GM12878 (cell line): Measurements from ENCODE around the gene VSIG10L. TPM values are rescaled to one million over a fixed set of nuclear protein-coding genes. Genes with fewer than 3 reads are reported as not detected.
A peak's percentile ranks its signal among the peaks of the same experiment; 100 is the strongest.

ENCODE experiments used
- ATAC-seq: fragments of 200-7000 bp; cut with Tn5 transposase; 3 replicates; pipeline ENCODE4 v1.9.1; 2020; ENCODE audit warnings: mild to moderate bottlenecking, moderate library complexity
- BruUV-seq: library from RNA; stranded (reverse); fragments of 400-500 nt; replicated peaks from 2 replicates; lab custom pipeline; 2021; lab: Mats Ljungman, UMichigan
- CTCF ChIA-PET: fragments of 300-600 bp; sonication (Branson Sonifier 250); formaldehyde crosslinking; extraction: SDS; loops from one replicate; lab custom pipeline; 2021; ENCODE audit warnings: inconsistent platforms; lab: Yijun Ruan, JAX
- POLR2A ChIA-PET: fragments of 350-600 bp; formaldehyde crosslinking; extraction: SDS; loops from one replicate; lab custom pipeline; 2021; ENCODE audit warnings: inconsistent platforms; lab: Charles Lee
- RAD21 ChIA-PET: fragments of 300-600 bp; sonication (Branson Sonifier 250); formaldehyde crosslinking; loops from one replicate; lab custom pipeline; 2023; ENCODE audit warnings: antibody characterized with exemption; ENCODE audit not compliant: unreplicated experiment; lab: Charles Lee
- SMC1A ChIA-PET: fragments of 300-600 bp; sonication (Branson Sonifier 250); formaldehyde crosslinking; loops from one replicate; lab custom pipeline; 2023; ENCODE audit not compliant: unreplicated experiment, uncharacterized antibody; lab: Charles Lee
- DNase-seq: peaks from one replicate; pipeline ENCODE4 v3.0.0-alpha.2; 2011; ENCODE audit warnings: low read depth, low spot score
- FAIRE-seq: peaks from 3 replicates; lab custom pipeline; 2011; peaks lifted over from hg19 to GRCh38; lab: Jason Lieb, UNC
- H2AFZ ChIP-seq: 2 replicates; pipeline ENCODE4 v1.6.0; 2011; ENCODE audit warnings: low read depth, low read length, control low read depth; ENCODE audit not compliant: control insufficient read depth
- H3K27ac ChIP-seq: 2 replicates; pipeline ENCODE4 v1.5.1; 2011; ENCODE audit warnings: control low read depth; ENCODE audit not compliant: control insufficient read depth, insufficient read depth
- H3K27me3 ChIP-seq, 2 experiments: replicated peaks in 1 of 2; 2 replicates each; pipeline versions ENCODE4 v1.6.0 to v1.6.1; 2011; ENCODE audit warnings: low read length in 1 of 2; ENCODE audit not compliant: control insufficient read depth in 2 of 2, insufficient read depth in 2 of 2
- H3K36me3 ChIP-seq, 2 experiments: 2 replicates each; pipeline ENCODE4 v1.5.1; 2011; ENCODE audit warnings: low read length in 1 of 2; ENCODE audit not compliant: control insufficient read depth in 2 of 2, insufficient read depth in 2 of 2
- H3K4me1 ChIP-seq: 2 replicates; pipeline ENCODE4 v1.6.1; 2011; ENCODE audit warnings: mild to moderate bottlenecking, low read length, moderate library complexity, mixed read lengths; ENCODE audit not compliant: control insufficient read depth, insufficient read depth
- H3K4me2 ChIP-seq: 2 replicates; pipeline ENCODE4 v1.6.0; 2011; ENCODE audit warnings: control low read depth; ENCODE audit not compliant: control insufficient read depth, insufficient read depth
- H3K4me3 ChIP-seq: fragments of 200-600 bp; sonication (generic); 2 replicates; pipeline ENCODE4 v1.5.1; 2016
- H3K79me2 ChIP-seq: 2 replicates; pipeline ENCODE4 v1.6.0; 2011; ENCODE audit warnings: low read length; ENCODE audit not compliant: control insufficient read depth, insufficient read depth
- H3K9ac ChIP-seq: 2 replicates; pipeline ENCODE4 v1.8.0; 2011; ENCODE audit warnings: low read length, control low read depth, mixed read lengths; ENCODE audit not compliant: control insufficient read depth, insufficient read depth
- H3K9me3 ChIP-seq: replicated peaks from 3 replicates; pipeline ENCODE4 v1.5.1; 2011; ENCODE audit warnings: mild to moderate bottlenecking, low read length; ENCODE audit not compliant: control insufficient read depth, insufficient read depth
- H4K20me1 ChIP-seq: 2 replicates; pipeline ENCODE4 v1.6.0; 2011; ENCODE audit not compliant: control insufficient read depth, insufficient read depth
- DPF2 ChIP-seq: fragments of 450-650 bp; IDR thresholded peaks from 2 replicates; pipeline ENCODE4 v1.6.1; 2017; ENCODE audit warnings: mild to moderate bottlenecking
- GATAD2B ChIP-seq: fragments of 450-650 bp; conservative IDR thresholded peaks from 2 replicates; pipeline ENCODE4 v1.6.1; 2017; ENCODE audit warnings: low read depth, mild to moderate bottlenecking, moderate library complexity
- REST ChIP-seq: IDR thresholded peaks from 2 replicates; pipeline ENCODE4 v1.6.1; 2012; ENCODE audit warnings: mild to moderate bottlenecking, low read depth, low read length
- WRNIP1 ChIP-seq: IDR thresholded peaks from 2 replicates; pipeline ENCODE4 v1.6.1; 2011; ENCODE audit warnings: low read depth, low read length, improper control_type of control experiment, borderline replicate concordance
- WGBS: methylation state at CpG from one replicate; pipeline ENCODE4 v1.1.6; 2016; ENCODE audit warnings: low lambda C conversion rate; ENCODE audit not compliant: insufficient replicate concordance, insufficient coverage; ENCODE audit errors: missing lambda C conversion rate; 5-methylcytosine and 5-hydroxymethylcytosine counted together
- in situ Hi-C: fragments of 300-500 bp; cut with MboI; formaldehyde crosslinking; loops from 9 replicates; pipeline ENCODE4 v1.14.3; 2018; ENCODE audit warnings: mixed read lengths
- intact Hi-C: fragments of 100-400 bp; cut with micrococcal nuclease; formaldehyde crosslinking; loops from one replicate; pipeline ENCODE4 v1.14.2; 2022; ENCODE audit not compliant: unreplicated experiment
- polyA plus RNA-seq, 11 experiments: library from polyadenylated mRNA; depleted of rRNA in 4 of 11; unstranded in 6 of 11; stranded (reverse) in 5 of 11; fragments of >200 nt; fragmentation: Nextera tagmentation in 4 of 11; fragmentation: Illumina TruSeq in 1 of 11; extraction: Ambion mirVana in 4 of 11; extraction: Trizol in 1 of 11; gene quantifications; 1 replicate in 1 of 11; 2 replicates in 10 of 11; pipeline versions ENCODE4 v1.2.1 to v1.2.3, GENCODE V29; 2011 to 2016; ENCODE audit warnings: inconsistent platforms in 2 of 11, missing spikeins in 2 of 11, low read depth in 1 of 11
- total RNA-seq, 4 experiments: library from RNA; depleted of rRNA in 3 of 4; stranded (reverse); fragments of >200 nt in 3 of 4; fragmentation: Illumina TruSeq in 1 of 4; extraction: Trizol in 1 of 4; gene quantifications; 2 replicates each; pipeline versions ENCODE4 v1.2.1 to v1.2.3, GENCODE V29; 2013 to 2021

Gene VSIG10L
- total and polyA plus RNA-seq, 10 of the 15 experiments (the other 5 are each of a cell fraction or from before 2014, with no cell fraction given): 0.09 to 0.93 (median 0.49) TPM

- H3K4me3 ChIP-seq: no peak overlapping the region
- no peaks in the 10 kb centered on the region for H3K4me1 ChIP-seq
- ChIA-PET SMC1A (no interaction called here), CTCF (no interaction called here), POLR2A (no interaction called here), RAD21 (no interaction called here)
- H3K27me3 ChIP-seq: peaks cover 0 to 5% of the 10 kb centered on the region in 2 experiments; a peak in 1 of 4 replicates
- H3K9me3 ChIP-seq: no peaks in the 10 kb centered on the region; the same call in 2 of the 3 replicates
- H2AFZ ChIP-seq: no peak overlapping the region
- in situ Hi-C loops: no loop called here
- no TSS peak for BruUV-seq
- WGBS: 61% methylated on average over 14 of the region's 14 CpGs
- FAIRE-seq (no peak), DNase-seq (no peak), ATAC-seq (no peak)
- H3K9ac ChIP-seq: no peak overlapping the region
- no peaks in the 10 kb centered on the region for H4K20me1 ChIP-seq
- H3K27ac ChIP-seq: no peak overlapping the region
- H3K4me2 ChIP-seq: no peak overlapping the region
- H3K79me2 ChIP-seq: no peaks in the 10 kb centered on the region
- H3K36me3 ChIP-seq: no peaks in the 10 kb centered on the region
- intact Hi-C loops: no loop called here
- TF ChIP-seq GATAD2B (no peak), WRNIP1 (no peak)
Measured at GRCh38 chr19:51319649-51320279, 22.2 kb downstream of the VSIG10L start.

- intact Hi-C loops (no loop called here), in situ Hi-C loops (no loop called here)
- H3K79me2 ChIP-seq: no peaks in the 10 kb centered on the region
- FAIRE-seq (no peak), ATAC-seq (no peak), DNase-seq (no peak)
- POLR2A ChIA-PET: no interaction called here
- H3K4me2 ChIP-seq: no peak overlapping the region
- H4K20me1 ChIP-seq: no peaks in the 10 kb centered on the region
- 29% methylated on average over 23 of the region's 23 CpGs for WGBS
- CTCF ChIA-PET: no interaction called here
- RAD21 ChIA-PET: no interaction called here
- peaks cover 0 to 5% of the 10 kb centered on the region in 2 experiments; a peak in 1 of 4 replicates for H3K27me3 ChIP-seq
- H3K36me3 ChIP-seq: no peaks in the 10 kb centered on the region
- H3K9me3 ChIP-seq: no peaks in the 10 kb centered on the region; the same call in 2 of the 3 replicates
- H2AFZ ChIP-seq: no peak overlapping the region
- H3K9ac ChIP-seq: no peak overlapping the region
- no peaks in the 10 kb centered on the region for H3K4me1 ChIP-seq
- no peak overlapping the region for H3K4me3 ChIP-seq
- TF ChIP-seq REST (peak; percentile 78; the same call in 1 of the 2 replicates), DPF2 (no peak)
- SMC1A ChIA-PET: no interaction called here
- BruUV-seq: no TSS peak
- no peak overlapping the region for H3K27ac ChIP-seq
Measured at GRCh38 chr19:51318687-51319648, 23.0 kb downstream of the VSIG10L start.
